Aorta (tissue), 5 donors: ENCODE measurements around the gene ANKRD23. TPM values are rescaled to one million over a fixed set of nuclear protein-coding genes. Genes with fewer than 3 reads are reported as not detected.

ENCODE experiments used
- ATAC-seq: fragments of 200-7000 bp; cut with Tn5 transposase; one replicate; pipeline ENCODE4 v1.9.1; 2022; ENCODE audit warnings: moderate library complexity; ENCODE audit not compliant: low FRiP score
- DNase-seq, 2 donors: peaks; one replicate each; pipeline ENCODE4 v3.0.0-alpha.2; 2020
- H3K27ac ChIP-seq, 2 donors: one replicate each; pipeline ENCODE4 v1.5.1; 2013; ENCODE audit warnings: low read length in 2 of 2, mild to moderate bottlenecking in 2 of 2, moderate library complexity in 2 of 2, control low read depth in 1 of 2, inconsistent platforms in 1 of 2, low read depth in 1 of 2
- H3K27me3 ChIP-seq, 2 donors: one replicate each; pipeline ENCODE4 v1.6.1; 2013; ENCODE audit warnings: control low read depth in 1 of 2, low read length in 1 of 2, mild to moderate bottlenecking in 1 of 2, moderate library complexity in 1 of 2; ENCODE audit not compliant: insufficient read depth in 2 of 2, control insufficient read depth in 1 of 2
- H3K36me3 ChIP-seq, 2 donors: one replicate each; pipeline ENCODE4 v1.6.1; 2013; ENCODE audit warnings: control low read depth in 1 of 2, low read length in 1 of 2, mild to moderate bottlenecking in 1 of 2; ENCODE audit not compliant: insufficient read depth in 2 of 2, control insufficient read depth in 1 of 2
- H3K4me1 ChIP-seq, 2 donors: one replicate each; pipeline ENCODE4 v1.6.1; 2013; ENCODE audit warnings: low read length in 2 of 2, control low read depth in 1 of 2, mild to moderate bottlenecking in 1 of 2, moderate library complexity in 1 of 2; ENCODE audit not compliant: insufficient read depth in 2 of 2, control insufficient read depth in 1 of 2
- H3K4me3 ChIP-seq, 2 donors: one replicate each; pipeline ENCODE4 v1.5.1; 2013; ENCODE audit warnings: low read length in 2 of 2, control low read depth in 1 of 2, mild to moderate bottlenecking in 1 of 2
- H3K9me3 ChIP-seq: one replicate; pipeline ENCODE4 v1.6.1; 2013; ENCODE audit warnings: mild to moderate bottlenecking, low read length; ENCODE audit not compliant: control insufficient read depth
- WGBS, 2 donors: extraction: QIAGEN DNeasy Blood & Tissue Kit; methylation state at CpG; one replicate each; pipeline ENCODE4 v1.1.7; 2013; 5-methylcytosine and 5-hydroxymethylcytosine counted together
- intact Hi-C, 2 donors: fragments of 100-400 bp; cut with DNase I; formaldehyde crosslinking; loops; one replicate each; pipeline versions ENCODE4 v1.14.2 to v1.15.0; 2022
- polyA plus RNA-seq, 2 donors: library from polyadenylated mRNA; stranded (reverse); fragments of 200-250 nt; gene quantifications; one replicate each; pipeline ENCODE4 v1.2.3, GENCODE V29; 2013
- total RNA-seq, 2 donors: library from RNA; stranded (reverse); fragmentation: NEBNext Ultra II Directional; extraction: Animal tissue kit (Norgen Biotek cat#: 25700); gene quantifications; one replicate each; pipeline ENCODE4 v1.2.1, GENCODE V29; 2021
- donor health status: healthy with polysubstance abuse.
- donor health status: Bipolar disorder and iron deficiency.
- donor health status: DM: no; HTN: no; CAD: no.
- donor health status: DM: no; HTN: no; CAD: no.
- donor health status: DM: yes; HTN: yes; CAD: no.

The ANKRD23 gene
- total and polyA plus RNA-seq, 4 donors: 4.6 to 5.4 (median 5.3) TPM; not detected in 1

- Histone ChIP-seq H3K27ac (peak overlapping the region in 1 of 2 donors; percentile 82), H3K4me1 (no peaks in the 10 kb centered on the region), H3K9me3 (no peaks in the 10 kb centered on the region), H3K36me3 (peaks cover 0 to 18% of the 10 kb centered on the region in 2 donors), H3K4me3 (no peak overlapping the region), H3K27me3 (no peaks in the 10 kb centered on the region)
- ATAC-seq: no peak
- DNase-seq: no peak
- intact Hi-C loops: loop anchor here (1.0 to 5.0 kb wide), 4 partner anchors 42 to 92 kb away; partner anchors contain the start of gene CNNM3 (in 1 of the 2)
- 13 to 14% methylated on average over 4 of the region's 4 CpGs for WGBS, 2 donors
These were observed 15.9 kb upstream of the ANKRD23 start for GRCh38 chr2:96859681-96860064.

DNA sequence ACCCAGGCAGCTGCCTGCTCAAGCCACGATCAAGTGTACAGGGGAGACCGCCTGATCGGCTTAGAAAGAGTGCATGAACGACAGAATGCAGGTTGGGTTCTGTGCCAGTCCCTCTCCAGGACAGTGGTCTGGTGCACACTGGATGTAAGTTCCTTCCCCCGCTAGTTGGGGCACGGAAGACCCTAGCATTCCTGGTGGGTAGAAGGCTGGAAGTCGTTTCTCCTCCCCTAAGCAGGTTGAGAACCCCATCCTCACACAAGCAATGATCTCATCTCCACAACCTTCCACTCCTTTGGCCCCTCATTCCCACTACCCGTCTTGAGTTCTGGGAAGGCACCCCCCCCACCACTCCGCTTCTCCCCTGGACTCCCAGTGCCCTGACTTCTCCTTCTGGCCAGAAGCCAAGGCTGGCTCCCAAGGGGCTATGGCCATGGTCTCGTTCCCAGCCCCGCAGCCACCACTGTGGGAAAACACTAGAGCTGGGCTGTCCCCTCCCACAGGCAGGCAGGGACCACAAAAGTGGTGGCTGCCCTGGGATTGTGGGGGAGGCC, 15.4 kb upstream of the ANKRD23 start:
- H3K4me3 ChIP-seq: no peak overlapping the region
- no peaks in the 10 kb centered on the region for H3K9me3 ChIP-seq
- peaks cover 0 to 14% of the 10 kb centered on the region in 2 donors for H3K36me3 ChIP-seq
- WGBS, 2 donors: 2 to 8% methylated on average over 11 of the region's 11 CpGs
- H3K27me3 ChIP-seq: no peaks in the 10 kb centered on the region
- H3K27ac ChIP-seq: peak overlapping the region in 1 of 2 donors; percentile 82
- ATAC-seq (peak; percentile 11), DNase-seq (peak; percentile 76 to 92)
- no peaks in the 10 kb centered on the region for H3K4me1 ChIP-seq
- intact Hi-C loops: loop anchor here (1.0 to 5.0 kb wide), 4 partner anchors 42 to 92 kb away; partner anchors contain the start of gene CNNM3 (in 1 of the 2)

DNA sequence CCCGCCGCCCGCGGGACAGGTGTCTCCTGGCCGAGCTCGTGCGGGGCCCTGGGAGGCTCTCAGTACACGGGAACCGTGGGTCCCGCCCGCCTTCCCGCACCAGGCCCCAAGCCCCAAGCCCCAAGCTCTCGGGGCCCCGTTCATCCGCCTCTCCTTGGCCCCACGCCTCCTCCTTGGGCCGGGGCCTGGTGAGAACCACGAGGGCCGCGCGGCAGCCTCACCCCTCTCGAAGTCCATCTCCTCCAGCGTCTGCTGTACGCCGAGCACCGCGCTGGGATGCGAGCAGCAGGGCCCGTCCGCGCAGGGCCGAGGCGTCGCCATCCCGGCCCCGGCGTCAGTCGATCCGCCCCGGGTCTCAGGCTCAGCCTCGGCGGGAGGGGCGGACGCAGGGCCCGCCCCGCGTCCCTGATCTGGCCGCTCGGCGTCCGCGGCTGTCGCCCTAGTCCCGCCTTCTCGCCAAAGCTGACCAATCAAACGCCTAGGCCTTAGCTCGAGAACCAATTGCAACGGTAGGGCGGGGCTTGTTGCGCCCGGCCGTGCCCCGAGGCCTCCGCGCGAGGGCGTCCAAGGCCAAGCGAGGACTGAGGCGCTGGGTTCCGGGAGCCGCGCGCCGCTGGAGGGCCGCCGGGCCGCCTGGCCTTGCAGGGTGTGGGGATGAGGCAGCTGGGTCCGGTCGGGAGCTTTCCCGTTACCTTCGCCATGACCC, 14.0 kb upstream of the ANKRD23 start, which contains the start of gene ANKRD39:
Gene ANKRD39 (minus strand): TSS at position 350 of the 706 bp plus-strand sequence. CDS start 29 bp downstream, at position 321.
- WGBS, 2 donors: 0% methylated on average over 66 to 81 of the region's 81 CpGs
- H3K36me3 ChIP-seq: peaks cover 3 to 11% of the 10 kb centered on the region in 2 donors
- peak; percentile 96 for ATAC-seq
- intact Hi-C loops: loop anchor here (1.0 to 5.0 kb wide), 4 partner anchors 41 to 93 kb away; partner anchors contain the start of gene CNNM3 (in 1 of the 2)
- H3K27me3 ChIP-seq: no peaks in the 10 kb centered on the region
- H3K4me1 ChIP-seq: no peaks in the 10 kb centered on the region
- peak within 1 kb of the TSS in 1 of 2 donors; percentile 82 for H3K27ac ChIP-seq
- H3K4me3 ChIP-seq: peak within 1 kb of the TSS; percentile 22 to 53
- H3K9me3 ChIP-seq: no peaks in the 10 kb centered on the region
- DNase-seq: peak; percentile 99

DNA sequence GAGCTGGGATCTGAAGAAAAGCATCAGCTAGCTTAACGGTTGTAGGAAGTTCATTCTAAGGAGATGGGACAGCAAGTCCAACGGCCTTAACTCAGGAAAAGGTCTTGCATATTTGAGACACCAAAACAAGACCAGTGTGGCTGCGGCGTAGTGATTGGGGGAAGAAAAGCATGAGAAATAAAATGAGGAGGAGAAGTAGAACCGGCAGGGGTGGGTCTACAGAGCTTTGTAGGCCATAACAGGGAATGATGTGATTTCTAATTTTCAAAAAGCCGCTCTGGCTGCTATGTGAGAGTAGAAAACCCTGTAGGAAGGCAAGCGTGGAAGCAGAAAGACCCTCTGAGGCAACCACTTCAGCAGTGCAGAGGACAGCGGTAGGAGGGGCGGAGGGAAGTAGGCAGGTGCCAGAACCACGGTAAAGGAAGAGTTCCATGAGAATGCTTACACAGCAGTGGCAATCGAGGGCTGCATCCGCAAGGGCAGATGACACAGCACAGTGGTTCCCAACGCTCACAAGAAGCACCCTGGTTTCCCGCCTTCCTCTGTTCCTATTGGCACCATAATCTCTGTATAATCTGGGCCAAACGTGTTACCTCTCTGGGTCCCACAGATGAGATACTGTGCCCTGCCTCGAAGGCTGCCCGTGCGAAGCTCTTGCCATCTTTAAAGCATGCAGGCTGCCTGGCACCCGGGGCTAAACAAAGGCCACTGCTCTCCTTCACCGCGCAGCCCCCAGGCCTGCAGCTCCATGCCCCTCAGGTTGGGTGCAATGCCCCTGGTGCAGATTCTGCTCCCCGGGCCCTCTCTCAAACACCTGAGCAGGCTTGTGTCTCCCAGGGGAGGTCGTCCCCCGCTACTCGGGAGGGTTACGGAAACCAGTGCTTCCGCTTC, 13.2 kb upstream of the ANKRD23 start:
- H3K36me3 ChIP-seq: peaks cover 3 to 13% of the 10 kb centered on the region in 2 donors
- WGBS, 2 donors: 11 to 13% methylated on average over 27 of the region's 27 CpGs
- no peaks in the 10 kb centered on the region for H3K27me3 ChIP-seq
- H3K9me3 ChIP-seq: no peaks in the 10 kb centered on the region
- no peaks in the 10 kb centered on the region for H3K4me1 ChIP-seq
- no peak overlapping the region for H3K27ac ChIP-seq
- intact Hi-C loops: loop anchor here (1.0 to 5.0 kb wide), 3 partner anchors 40 to 50 kb away; partner anchors contain the start of gene CNNM3 (in 1 of the 2)
- H3K4me3 ChIP-seq: peak overlapping the region; percentile 22 to 53
- ATAC-seq (no peak), DNase-seq (peak; percentile 52 to 77)

GRCh38 chr2:96853321-96853720, 9.5 kb upstream of the ANKRD23 start:
- ATAC-seq: no peak
- Histone ChIP-seq H3K4me1 (no peaks in the 10 kb centered on the region), H3K4me3 (no peak overlapping the region), H3K27me3 (no peaks in the 10 kb centered on the region), H3K36me3 (peaks cover 3 to 8% of the 10 kb centered on the region in 2 donors), H3K27ac (no peak overlapping the region), H3K9me3 (no peaks in the 10 kb centered on the region)
- intact Hi-C loops: no loop called here
- WGBS, 2 donors: 93 to 94% methylated on average over 15 of the region's 15 CpGs
- no peak for DNase-seq

GRCh38 chr2:96852667-96853066, 8.8 kb upstream of the ANKRD23 start:
- intact Hi-C loops: no loop called here
- no peak for ATAC-seq
- peaks cover 3 to 10% of the 10 kb centered on the region in 2 donors for H3K36me3 ChIP-seq
- no peaks in the 10 kb centered on the region for H3K9me3 ChIP-seq
- 93 to 97% methylated on average over 6 of the region's 6 CpGs for WGBS, 2 donors
- H3K4me3 ChIP-seq: no peak overlapping the region
- DNase-seq: no peak
- no peaks in the 10 kb centered on the region for H3K4me1 ChIP-seq
- no peak overlapping the region for H3K27ac ChIP-seq
- no peaks in the 10 kb centered on the region for H3K27me3 ChIP-seq

DNA sequence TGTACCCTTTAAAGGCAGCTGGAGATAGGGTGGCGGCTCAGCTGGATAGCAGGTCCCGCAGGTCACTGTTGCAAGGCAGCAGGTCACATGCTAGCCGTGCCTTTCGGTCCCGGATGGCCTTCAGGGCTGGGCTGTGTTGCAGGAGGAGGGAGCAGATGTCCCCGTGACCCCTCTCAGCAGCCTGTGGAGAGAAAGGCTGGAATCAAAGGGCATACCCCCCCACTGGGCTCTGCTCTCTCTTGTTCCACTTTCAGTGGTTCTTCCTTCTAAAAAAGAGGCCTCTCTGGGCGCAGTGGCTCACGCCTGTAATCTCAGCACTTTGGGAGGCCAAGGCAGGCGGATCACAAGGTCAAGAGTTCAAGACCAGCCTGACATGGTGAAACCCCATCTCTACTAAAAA, 4.4 kb upstream of the ANKRD23 start:
- no peak overlapping the region for H3K27ac ChIP-seq
- no peak for ATAC-seq

DNA sequence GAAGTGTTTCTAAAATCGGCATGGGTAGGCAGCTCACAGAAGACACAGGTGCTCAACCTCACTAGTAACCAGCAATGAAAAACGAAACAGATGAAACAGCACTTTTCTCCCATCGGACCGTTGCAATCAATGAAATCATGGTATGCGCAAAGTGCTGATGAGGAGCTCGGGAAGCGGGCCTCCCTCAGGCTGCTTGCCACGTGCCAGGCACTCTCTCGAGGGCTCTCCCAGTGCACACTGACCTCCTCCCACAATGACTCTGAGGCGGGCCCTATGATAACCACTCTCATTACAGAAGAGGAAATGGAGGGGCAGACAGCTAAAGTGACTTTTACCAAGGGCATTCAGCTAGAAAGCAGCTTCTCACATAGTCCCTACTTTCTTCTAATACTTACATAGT, 3.8 kb upstream of the ANKRD23 start:
- Histone ChIP-seq H3K4me3 (no peak overlapping the region), H3K4me1 (no peaks in the 10 kb centered on the region), H3K27me3 (no peaks in the 10 kb centered on the region), H3K36me3 (peaks cover 0 to 4% of the 10 kb centered on the region in 2 donors), H3K27ac (no peak overlapping the region), H3K9me3 (no peaks in the 10 kb centered on the region)
- ATAC-seq: no peak
- WGBS, 2 donors: 83 to 86% methylated on average over 10 of the region's 10 CpGs
- DNase-seq: no peak
- intact Hi-C loops: no loop called here

More for the DNA sequence above, 4.4 kb upstream of the ANKRD23 start:
- Histone ChIP-seq H3K9me3 (no peaks in the 10 kb centered on the region), H3K4me1 (no peaks in the 10 kb centered on the region), H3K36me3 (peaks cover under 1 to 7% of the 10 kb centered on the region in 2 donors), H3K27me3 (no peaks in the 10 kb centered on the region), H3K4me3 (no peak overlapping the region)
- intact Hi-C loops: no loop called here
- 88 to 90% methylated on average over 9 of the region's 9 CpGs for WGBS, 2 donors
- no peak for DNase-seq
